Endothelial cell (in vitro differentiated cells): ENCODE measurements around the gene POFUT2. TPM values are rescaled to one million over a fixed set of nuclear protein-coding genes. Genes with fewer than 3 reads are reported as not detected.

Source experiments
- DNase-seq: peaks from one replicate; pipeline ENCODE4 v3.0.0; 2021; ENCODE audit warnings: low spot score
- H3K27ac Mint-ChIP-seq: one replicate; pipeline ENCODE4 v1.8.0; 2021; ENCODE audit warnings: mixed read lengths, inconsistent platforms; ENCODE audit not compliant: unreplicated experiment
- H3K27me3 Mint-ChIP-seq: one replicate; pipeline ENCODE4 v1.8.0; 2021; ENCODE audit warnings: mild to moderate bottlenecking, moderate library complexity, mixed read lengths, inconsistent platforms; ENCODE audit not compliant: unreplicated experiment
- H3K36me3 Mint-ChIP-seq: one replicate; pipeline ENCODE4 v1.8.0; 2021; ENCODE audit warnings: mild to moderate bottlenecking, low read depth, mixed read lengths, inconsistent platforms; ENCODE audit not compliant: unreplicated experiment
- H3K4me1 Mint-ChIP-seq: one replicate; pipeline ENCODE4 v1.8.0; 2021; ENCODE audit warnings: mild to moderate bottlenecking, mixed read lengths, inconsistent platforms; ENCODE audit not compliant: unreplicated experiment
- H3K4me3 Mint-ChIP-seq: one replicate; pipeline ENCODE4 v1.8.0; 2021; ENCODE audit warnings: mild to moderate bottlenecking, mixed read lengths, inconsistent platforms; ENCODE audit not compliant: unreplicated experiment
- H3K9me3 Mint-ChIP-seq: one replicate; pipeline ENCODE4 v1.8.0; 2021; ENCODE audit warnings: mixed read lengths, inconsistent platforms; ENCODE audit not compliant: unreplicated experiment
- CTCF ChIP-seq: fragments of 200-600 bp; sonication (generic); IDR thresholded peaks from one replicate; pipeline ENCODE4 v1.5.0; 2021; ENCODE audit warnings: antibody characterized with exemption; ENCODE audit not compliant: unreplicated experiment
- long read RNA-seq: library from polyadenylated mRNA; unstranded; transcript quantifications from one replicate; pipeline ENCODE4 v2.0.0, GENCODE V29; 2020; ENCODE audit not compliant: unreplicated experiment
- total RNA-seq: library from RNA; stranded (reverse); fragmentation: NEBNext Ultra II Directional; extraction: Animal tissue kit (Norgen Biotek cat#: 25700); gene quantifications from one replicate; pipeline ENCODE4 v1.2.1, GENCODE V29; 2021; ENCODE audit not compliant: unreplicated experiment

POFUT2 gene, protein sequence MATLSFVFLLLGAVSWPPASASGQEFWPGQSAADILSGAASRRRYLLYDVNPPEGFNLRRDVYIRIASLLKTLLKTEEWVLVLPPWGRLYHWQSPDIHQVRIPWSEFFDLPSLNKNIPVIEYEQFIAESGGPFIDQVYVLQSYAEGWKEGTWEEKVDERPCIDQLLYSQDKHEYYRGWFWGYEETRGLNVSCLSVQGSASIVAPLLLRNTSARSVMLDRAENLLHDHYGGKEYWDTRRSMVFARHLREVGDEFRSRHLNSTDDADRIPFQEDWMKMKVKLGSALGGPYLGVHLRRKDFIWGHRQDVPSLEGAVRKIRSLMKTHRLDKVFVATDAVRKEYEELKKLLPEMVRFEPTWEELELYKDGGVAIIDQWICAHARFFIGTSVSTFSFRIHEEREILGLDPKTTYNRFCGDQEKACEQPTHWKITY
- total RNA-seq = 37.8 TPM
- long read RNA-seq, partial matches to known transcripts = 0 of 3 reads
- long read RNA-seq, other reads (novel, unspliced or antisense) = 2 of 3 reads

GRCh38 chr21:45287438-45288391, at the start of gene POFUT2:
TSS of gene POFUT2 (minus strand) at chr21:45287895. CDS start at chr21:45287871, 24 bp downstream.
- peaks cover 23% of the 10 kb centered on the region for H3K36me3 Mint-ChIP-seq
- no peak within 1 kb of the TSS for H3K27ac Mint-ChIP-seq
- no peak for TF ChIP-seq CTCF
- H3K4me3 Mint-ChIP-seq = peak within 1 kb of the TSS; percentile 87
- H3K27me3 Mint-ChIP-seq = peaks cover 4% of the 10 kb centered on the region
- DNase-seq = peak; percentile 99
- H3K9me3 Mint-ChIP-seq = no peaks in the 10 kb centered on the region
- no peaks in the 10 kb centered on the region for H3K4me1 Mint-ChIP-seq

DNA sequence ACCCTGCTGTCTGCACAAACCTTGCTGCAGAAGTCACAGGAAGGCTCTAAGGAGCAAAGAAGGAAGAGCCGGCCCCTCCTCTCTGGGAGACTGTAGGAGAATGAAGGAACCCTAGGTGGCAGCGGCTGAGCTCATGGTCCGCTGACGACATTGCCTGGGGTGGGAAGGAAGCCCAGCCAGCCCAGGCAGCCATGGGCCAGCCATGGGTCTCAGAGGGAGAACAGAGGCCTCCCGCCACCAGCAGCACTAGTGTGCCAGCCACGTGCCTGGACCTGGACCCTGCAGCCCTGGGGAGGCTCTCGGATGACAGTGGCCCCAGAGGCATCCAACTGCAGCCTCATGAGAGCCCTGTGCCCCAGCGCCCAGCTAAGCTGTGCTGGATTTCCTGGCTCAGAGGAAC, 49.2 kb upstream of the POFUT2 start:
- Mint-ChIP-seq H3K4me3 (no peak overlapping the region), H3K27me3 (peaks cover 5% of the 10 kb centered on the region), H3K36me3 (no peaks in the 10 kb centered on the region), H3K27ac (no peak overlapping the region), H3K4me1 (peaks cover 3% of the 10 kb centered on the region), H3K9me3 (no peaks in the 10 kb centered on the region)
- no peak for TF ChIP-seq CTCF
- no peak for DNase-seq

GRCh38 chr21:45336535-45336810, 48.8 kb upstream of the POFUT2 start:
- no peak overlapping the region for H3K4me3 Mint-ChIP-seq
- H3K9me3 Mint-ChIP-seq = no peaks in the 10 kb centered on the region
- no peaks in the 10 kb centered on the region for H3K36me3 Mint-ChIP-seq
- H3K27ac Mint-ChIP-seq = peak overlapping the region; percentile 63
- no peak for TF ChIP-seq CTCF
- no peaks in the 10 kb centered on the region for H3K4me1 Mint-ChIP-seq
- no peak for DNase-seq
- H3K27me3 Mint-ChIP-seq = peaks cover 5% of the 10 kb centered on the region

DNA sequence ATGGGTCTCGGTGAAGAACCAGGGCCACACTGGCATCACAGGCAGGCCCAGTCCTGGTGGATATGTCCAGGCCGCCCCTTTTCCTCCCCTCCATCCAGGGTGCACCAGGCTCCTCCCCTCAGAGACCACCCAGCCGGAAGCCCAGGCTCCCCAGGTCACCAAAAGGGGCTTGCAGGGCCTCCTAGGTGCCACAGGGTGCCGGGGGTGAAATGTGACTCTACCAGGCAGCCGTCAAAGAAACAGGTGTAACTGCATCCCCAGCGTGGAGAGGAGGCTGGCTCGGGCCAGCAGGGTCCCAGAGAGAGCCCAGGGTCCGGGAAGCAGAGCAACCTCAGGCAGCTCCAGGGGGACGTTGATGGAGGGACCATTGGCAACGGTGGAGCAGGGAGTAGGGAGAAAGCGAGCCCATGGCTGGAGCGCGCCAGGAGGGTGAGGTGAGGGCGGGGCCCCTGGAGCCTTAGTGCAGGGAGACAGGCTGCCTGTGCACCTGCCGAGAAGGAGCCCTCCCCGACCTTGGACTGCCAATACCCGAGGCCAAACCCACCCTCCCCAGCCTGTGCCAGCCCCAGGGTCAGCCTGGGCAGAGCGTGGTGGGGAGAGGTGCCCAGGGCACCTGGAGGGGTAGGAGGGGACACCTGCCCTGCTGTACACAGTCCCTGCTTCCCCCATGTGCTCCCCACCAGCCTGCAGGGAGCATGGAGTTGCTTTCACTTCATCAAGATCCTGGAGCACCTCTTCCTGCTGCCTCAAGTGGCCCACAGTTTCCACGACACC, 48.3 kb upstream of the POFUT2 start:
- H3K4me1 Mint-ChIP-seq = no peaks in the 10 kb centered on the region
- no peak for DNase-seq
- no peak overlapping the region for H3K4me3 Mint-ChIP-seq
- no peaks in the 10 kb centered on the region for H3K36me3 Mint-ChIP-seq
- peak overlapping the region; percentile 63 for H3K27ac Mint-ChIP-seq
- H3K9me3 Mint-ChIP-seq = no peaks in the 10 kb centered on the region
- TF ChIP-seq CTCF = no peak
- peaks cover 5% of the 10 kb centered on the region for H3K27me3 Mint-ChIP-seq
